Body of pancreas (tissue), 4 donors: ENCODE measurements around the gene ZNF429.

ENCODE experiments used
- POLR2A ChIP-seq, 3 donors: fragments of 450-650 bp; IDR thresholded peaks; one replicate each; pipeline ENCODE4 v1.6.1; 2016; ENCODE audit warnings: antibody characterized with exemption in 3 of 3, mild to moderate bottlenecking in 2 of 3
- TF ChIP-seq, protein P1 (sequence below), 7 experiments: fragments of 450-650 bp in 4 of 7; fragments of 200-600 bp in 3 of 7; sonication (generic) in 3 of 7; IDR thresholded peaks; one replicate each; pipeline ENCODE4 v1.5.1; 2016 to 2019; ENCODE audit warnings: antibody characterized with exemption in 7 of 7

- TF ChIP-seq, protein P1, sequence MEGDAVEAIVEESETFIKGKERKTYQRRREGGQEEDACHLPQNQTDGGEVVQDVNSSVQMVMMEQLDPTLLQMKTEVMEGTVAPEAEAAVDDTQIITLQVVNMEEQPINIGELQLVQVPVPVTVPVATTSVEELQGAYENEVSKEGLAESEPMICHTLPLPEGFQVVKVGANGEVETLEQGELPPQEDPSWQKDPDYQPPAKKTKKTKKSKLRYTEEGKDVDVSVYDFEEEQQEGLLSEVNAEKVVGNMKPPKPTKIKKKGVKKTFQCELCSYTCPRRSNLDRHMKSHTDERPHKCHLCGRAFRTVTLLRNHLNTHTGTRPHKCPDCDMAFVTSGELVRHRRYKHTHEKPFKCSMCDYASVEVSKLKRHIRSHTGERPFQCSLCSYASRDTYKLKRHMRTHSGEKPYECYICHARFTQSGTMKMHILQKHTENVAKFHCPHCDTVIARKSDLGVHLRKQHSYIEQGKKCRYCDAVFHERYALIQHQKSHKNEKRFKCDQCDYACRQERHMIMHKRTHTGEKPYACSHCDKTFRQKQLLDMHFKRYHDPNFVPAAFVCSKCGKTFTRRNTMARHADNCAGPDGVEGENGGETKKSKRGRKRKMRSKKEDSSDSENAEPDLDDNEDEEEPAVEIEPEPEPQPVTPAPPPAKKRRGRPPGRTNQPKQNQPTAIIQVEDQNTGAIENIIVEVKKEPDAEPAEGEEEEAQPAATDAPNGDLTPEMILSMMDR (IDR thresholded peaks at IDR 0.05), result no peak
- no peak for TF ChIP-seq POLR2A (IDR thresholded peaks at IDR 0.05)
These were observed 71.1 kb downstream of the ZNF429 start for GRCh38 chr19:21576481-21576880.
